BLaER1 (cell line): ENCODE measurements around the gene LRRC47.
"Not testable (repeated sequence)": the region's sequence is repeated elsewhere in the genome, so short reads cannot be mapped to it uniquely, and the experiment has no call there.

Experiments used
- H3K27ac ChIP-seq: shearing (Covaris generic); formaldehyde crosslinking; 2 replicates; pipeline ENCODE4 v1.8.1; 2022
- H3K27me3 ChIP-seq: shearing (Covaris generic); formaldehyde crosslinking; 2 replicates; pipeline ENCODE4 v1.8.1; 2022
- H3K36me3 ChIP-seq: shearing (Covaris generic); formaldehyde crosslinking; 2 replicates; pipeline ENCODE4 v1.8.1; 2022
- H3K4me1 ChIP-seq: shearing (Covaris generic); formaldehyde crosslinking; 2 replicates; pipeline ENCODE4 v1.8.1; 2022
- H3K4me2 ChIP-seq: shearing (Covaris generic); formaldehyde crosslinking; 2 replicates; pipeline ENCODE4 v1.8.1; 2022
- H3K4me3 ChIP-seq: shearing (Covaris generic); formaldehyde crosslinking; 2 replicates; pipeline ENCODE4 v1.8.1; 2022
- H3K9ac ChIP-seq: shearing (Covaris generic); formaldehyde crosslinking; 2 replicates; pipeline ENCODE4 v1.8.1; 2022
- H3K9me3 ChIP-seq: shearing (Covaris generic); formaldehyde crosslinking; 2 replicates; pipeline ENCODE4 v1.8.1; 2022
- H4K20me1 ChIP-seq: shearing (Covaris generic); formaldehyde crosslinking; 2 replicates; pipeline ENCODE4 v1.8.1; 2022
- Cebpa-rat ChIP-seq: shearing (Covaris generic); IDR thresholded peaks from 2 replicates; pipeline ENCODE4 v1.8.1; 2022

LRRC47 gene

DNA sequence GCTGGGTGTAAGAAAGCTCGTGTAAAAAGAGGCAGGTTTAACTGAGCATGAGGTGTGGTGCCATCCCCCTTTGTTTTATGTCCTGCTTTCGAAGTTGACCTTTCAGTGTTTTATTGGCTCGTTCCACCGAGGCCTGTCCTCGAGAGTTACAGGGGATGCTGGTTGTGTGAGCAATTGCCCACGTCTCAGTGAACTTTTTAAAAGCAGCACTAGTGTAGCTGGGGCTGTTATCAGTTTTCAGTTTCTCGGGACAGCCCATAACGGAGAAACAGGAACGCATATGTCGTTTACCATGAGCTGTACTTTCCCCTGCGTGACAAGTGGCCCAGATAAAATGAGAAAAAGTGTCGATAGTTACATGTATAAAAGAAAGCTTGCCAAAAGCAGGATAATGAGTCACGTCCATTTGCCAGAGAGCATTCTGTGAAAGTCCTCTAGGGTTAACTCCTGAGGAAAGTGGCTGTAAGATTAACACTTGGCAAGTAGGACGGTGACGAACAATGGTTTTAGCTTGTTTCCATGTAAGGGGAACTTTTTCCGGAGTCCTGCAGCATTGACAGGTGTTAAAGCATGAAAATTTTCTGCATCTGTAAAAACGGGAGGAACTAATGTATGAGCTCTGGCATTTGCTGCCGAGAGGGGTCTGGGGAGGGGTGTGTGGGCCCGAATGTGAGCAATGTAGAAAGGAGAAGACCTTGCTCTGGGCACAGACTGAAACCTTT, 7.8 kb upstream of the LRRC47 start:
- H3K4me1 ChIP-seq: no peaks in the 10 kb centered on the region
- TF ChIP-seq Cebpa-rat: no peak
- no peaks in the 10 kb centered on the region for H3K27me3 ChIP-seq
- H3K4me3 ChIP-seq: no peak overlapping the region
- H3K27ac ChIP-seq: no peak overlapping the region
- no peak overlapping the region for H3K9ac ChIP-seq
- no peaks in the 10 kb centered on the region for H3K36me3 ChIP-seq
- H3K9me3 ChIP-seq: peaks cover 25% of the 10 kb centered on the region
- H3K4me2 ChIP-seq: no peak overlapping the region
- H4K20me1 ChIP-seq: no peaks in the 10 kb centered on the region

DNA sequence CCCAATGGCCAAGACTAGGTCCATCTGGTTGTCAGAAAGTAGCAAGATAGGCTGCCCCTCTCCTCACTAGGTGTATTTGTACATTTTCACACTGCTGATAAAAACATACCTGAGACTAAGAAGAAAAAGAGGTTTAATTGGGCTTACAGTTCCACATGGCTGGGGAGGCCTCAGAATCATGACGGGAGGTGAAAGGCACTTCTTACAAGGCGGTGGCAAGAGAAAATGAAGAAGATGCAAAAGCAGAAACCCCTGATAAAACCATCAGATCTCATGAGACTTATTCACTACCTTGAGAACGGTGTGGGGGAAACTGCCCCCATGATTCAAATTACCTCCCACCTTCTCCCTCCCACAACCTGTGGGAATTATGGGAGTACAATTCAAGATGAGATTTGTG, 4.5 kb upstream of the LRRC47 start:
- not testable (repeated sequence) for H3K27me3 ChIP-seq, H3K36me3 ChIP-seq, H3K27ac ChIP-seq, H3K9me3 ChIP-seq, H3K9ac ChIP-seq, H3K4me1 ChIP-seq, H3K4me3 ChIP-seq, H4K20me1 ChIP-seq
- H3K4me2 ChIP-seq: peak overlapping the region; percentile 16; the same call in 1 of the 2 replicates

- Histone ChIP-seq H3K9ac (no peak overlapping the region), H3K27ac (no peak overlapping the region), H3K27me3 (no peaks in the 10 kb centered on the region), H3K4me3 (no peak overlapping the region), H4K20me1 (peaks cover 11% of the 10 kb centered on the region), H3K4me2 (no peak overlapping the region), H3K4me1 (peaks cover 12% of the 10 kb centered on the region), H3K9me3 (no peaks in the 10 kb centered on the region), H3K36me3 (no peaks in the 10 kb centered on the region)
- TF ChIP-seq Cebpa-rat: no peak
These were observed 3.8 kb upstream of the LRRC47 start for GRCh38 chr1:3799976-3800685.

DNA sequence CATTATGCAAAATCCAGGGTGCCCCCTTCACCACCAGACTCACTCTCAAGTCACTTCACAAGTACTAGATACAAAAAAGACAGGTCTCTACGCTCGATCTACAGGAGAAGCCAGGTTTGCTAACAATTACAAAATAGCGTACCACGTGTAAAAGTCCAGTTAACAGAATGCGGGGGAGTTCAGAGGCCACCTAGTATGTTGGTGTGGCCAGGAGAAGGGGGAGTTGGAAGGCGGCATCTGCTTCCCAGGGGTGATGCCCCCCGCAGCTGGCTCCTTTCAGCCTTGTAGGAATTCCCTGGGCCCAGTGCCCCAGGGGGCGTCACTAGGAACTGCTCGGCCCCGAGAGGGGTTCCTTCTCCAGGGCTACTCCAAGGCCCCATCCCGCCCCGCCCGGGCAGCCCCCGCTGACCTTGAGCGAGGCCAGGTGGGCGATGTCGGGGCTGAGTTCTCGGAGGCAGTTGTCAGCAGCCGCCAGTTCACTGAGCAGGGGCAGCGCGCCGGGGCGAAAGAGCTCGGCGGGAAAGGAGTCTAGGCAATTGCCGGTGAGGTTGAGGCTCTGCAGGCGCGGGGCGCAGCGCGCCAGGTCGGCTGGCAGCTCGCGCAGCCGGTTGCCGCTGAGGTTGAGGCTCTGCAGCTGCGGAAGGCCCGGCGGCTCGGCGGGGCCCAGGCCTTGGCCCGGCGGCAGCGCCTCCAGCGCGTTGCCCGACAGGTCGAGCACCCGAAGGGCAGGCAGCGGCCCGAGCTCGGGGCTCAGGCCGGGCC, 664 bp downstream of the LRRC47 start:
- Histone ChIP-seq H3K27ac (peak overlapping the region; percentile 82), H3K4me1 (peaks cover 40% of the 10 kb centered on the region), H3K9ac (peak overlapping the region; percentile 92), H3K4me2 (peak overlapping the region; percentile 88), H4K20me1 (peaks cover 56% of the 10 kb centered on the region), H3K36me3 (peaks cover 39% of the 10 kb centered on the region), H3K9me3 (no peaks in the 10 kb centered on the region), H3K4me3 (peak overlapping the region; percentile 99), H3K27me3 (no peaks in the 10 kb centered on the region)
- TF ChIP-seq Cebpa-rat: no peak

- no peak for TF ChIP-seq Cebpa-rat
- Histone ChIP-seq H3K27me3 (no peaks in the 10 kb centered on the region), H3K36me3 (peaks cover 68% of the 10 kb centered on the region), H3K4me2 (peak overlapping the region; percentile 90), H3K4me3 (no peak overlapping the region), H3K9me3 (no peaks in the 10 kb centered on the region), H3K27ac (no peak overlapping the region), H3K4me1 (peaks cover 78% of the 10 kb centered on the region), H3K9ac (no peak overlapping the region), H4K20me1 (peaks cover 100% of the 10 kb centered on the region)
These were observed 5.3 kb downstream of the LRRC47 start for GRCh38 chr1:3790952-3791351.

- Histone ChIP-seq H3K9ac (peak overlapping the region; percentile 63; the same call in 1 of the 2 replicates), H3K4me3 (no peak overlapping the region), H3K27ac (no peak overlapping the region), H3K27me3 (no peaks in the 10 kb centered on the region), H4K20me1 (peaks cover 100% of the 10 kb centered on the region), H3K4me2 (peak overlapping the region; percentile 90), H3K36me3 (peaks cover 72% of the 10 kb centered on the region), H3K9me3 (no peaks in the 10 kb centered on the region), H3K4me1 (peaks cover 83% of the 10 kb centered on the region)
- TF ChIP-seq Cebpa-rat: no peak
These were observed 5.8 kb downstream of the LRRC47 start for GRCh38 chr1:3790500-3790923.

DNA sequence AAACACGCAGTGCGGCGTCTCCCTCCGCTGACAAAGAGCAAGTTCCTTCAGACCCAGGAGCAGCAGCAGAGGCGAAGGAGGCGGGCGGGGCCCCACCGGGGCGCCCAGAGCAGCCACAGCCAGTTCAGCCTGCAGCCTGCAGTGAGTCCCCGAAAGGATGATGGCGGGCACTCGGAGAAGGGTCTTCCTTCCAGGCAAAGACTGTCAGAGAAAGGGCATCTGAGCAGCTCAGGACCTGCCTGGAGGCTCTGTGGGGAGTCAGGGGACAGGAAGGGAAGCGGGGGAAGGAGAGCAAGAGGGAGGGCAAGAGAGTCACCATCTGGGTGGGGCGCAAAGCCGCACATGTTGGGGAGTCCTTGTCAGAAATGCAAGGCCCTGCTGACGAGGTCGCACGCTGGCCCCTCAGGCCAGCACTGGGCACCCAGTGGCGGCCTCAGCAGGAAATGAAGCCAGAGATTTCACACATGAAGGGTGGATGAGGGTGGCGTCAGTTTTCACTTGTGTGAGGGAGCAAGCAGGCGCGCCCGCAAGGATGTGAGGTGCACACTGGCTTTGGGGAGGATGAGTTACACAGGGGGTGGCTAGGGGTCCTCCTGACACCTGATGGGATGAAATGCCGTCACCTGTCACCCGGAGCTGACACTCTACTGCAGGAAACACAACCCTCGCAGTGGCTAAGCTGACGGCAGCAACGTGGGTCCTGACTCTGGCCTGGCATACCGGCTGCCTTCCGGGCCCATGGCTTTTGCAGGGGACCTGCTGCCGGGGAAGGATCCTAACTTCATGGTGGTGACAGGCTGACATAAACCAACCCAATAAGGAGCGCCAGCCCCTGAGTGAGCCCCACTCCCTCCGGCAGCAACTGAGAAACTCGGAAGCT, 6.6 kb downstream of the LRRC47 start:
- H3K36me3 ChIP-seq: peaks cover 78% of the 10 kb centered on the region
- no peaks in the 10 kb centered on the region for H3K9me3 ChIP-seq
- H3K9ac ChIP-seq: peak overlapping the region; percentile 63
- peaks cover 83% of the 10 kb centered on the region for H3K4me1 ChIP-seq
- peaks cover 100% of the 10 kb centered on the region for H4K20me1 ChIP-seq
- H3K4me3 ChIP-seq: peak overlapping the region; percentile 15
- no peaks in the 10 kb centered on the region for H3K27me3 ChIP-seq
- TF ChIP-seq Cebpa-rat: no peak
- H3K27ac ChIP-seq: peak overlapping the region; percentile 25; the same call in 1 of the 2 replicates
- H3K4me2 ChIP-seq: peak overlapping the region; percentile 90

DNA sequence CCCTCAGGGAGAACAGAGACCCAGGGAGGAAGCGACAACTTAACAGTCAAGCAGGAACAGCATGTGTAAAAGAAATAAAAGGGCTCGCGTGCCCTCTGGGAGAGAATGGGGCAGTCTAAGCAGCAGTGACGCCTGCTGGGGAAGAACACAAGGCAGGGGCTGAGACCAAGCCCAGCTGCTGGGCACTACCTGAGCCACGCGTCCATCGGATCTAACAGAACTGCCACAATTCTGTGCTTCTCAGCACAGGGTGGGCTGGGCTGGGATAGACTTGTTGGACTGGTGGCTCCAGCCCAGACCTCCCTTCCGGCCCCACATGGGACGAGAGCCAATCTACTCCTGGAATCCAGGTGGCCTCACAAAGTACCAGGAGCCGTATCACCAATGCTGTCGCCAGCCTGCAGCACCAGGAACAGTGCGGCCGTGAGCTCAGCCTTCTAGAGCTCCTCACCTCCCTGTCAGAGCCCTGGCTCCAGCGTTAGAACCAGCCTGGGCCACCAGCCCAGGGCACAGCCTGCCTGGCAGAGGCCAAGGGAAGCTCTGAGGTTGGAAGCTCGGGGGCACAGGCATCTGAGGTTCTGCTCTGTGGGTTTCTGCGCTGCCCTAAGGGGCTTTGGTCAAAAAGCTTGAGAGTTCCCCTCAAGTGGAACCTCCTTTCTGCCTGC, 7.4 kb downstream of the LRRC47 start:
- Histone ChIP-seq H3K4me2 (peak overlapping the region; percentile 90), H3K9ac (peak overlapping the region; percentile 63), H3K4me1 (peaks cover 83% of the 10 kb centered on the region), H3K27ac (peak overlapping the region; percentile 25; the same call in 1 of the 2 replicates), H3K27me3 (no peaks in the 10 kb centered on the region), H4K20me1 (peaks cover 100% of the 10 kb centered on the region), H3K4me3 (peak overlapping the region; percentile 15), H3K36me3 (peaks cover 73% of the 10 kb centered on the region), H3K9me3 (no peaks in the 10 kb centered on the region)
- TF ChIP-seq Cebpa-rat: no peak
